K562 (cell line): ENCODE results near the gene PCNX2. TPM values are rescaled to one million over a fixed set of nuclear protein-coding genes. Genes with fewer than 3 reads are reported as not detected.

Experiments used
- ATAC-seq: fragments of 200-7000 bp; cut with Tn5 transposase; 3 replicates; pipeline ENCODE4 v1.9.1; 2020; ENCODE audit warnings: moderate library complexity
- BruUV-seq: library from RNA; stranded (reverse); fragments of 400-500 nt; replicated peaks from 2 replicates; lab custom pipeline; 2021; lab: Mats Ljungman, UMichigan
- CTCF ChIA-PET: fragments of 300-600 bp; formaldehyde crosslinking; extraction: SDS; loops from one replicate; lab custom pipeline; 2021; ENCODE audit warnings: low intra/inter-chr PET ratio; lab: Yijun Ruan, JAX
- POLR2A ChIA-PET: fragments of 300-600, 350-650 bp; sonication (Branson Sonifier 250); formaldehyde crosslinking; extraction: SDS; loops from one replicate; lab custom pipeline; 2021; ENCODE audit warnings: antibody characterized with exemption, inconsistent platforms; lab: Yijun Ruan, JAX
- DNase-seq, 4 experiments: peaks; one replicate each; pipeline versions ENCODE4 v3.0.0 to v3.0.0-alpha.2; 2011 to 2018; ENCODE audit warnings: low spot score in 3 of 4, mixed read lengths in 3 of 4; ENCODE audit errors: extremely low read depth in 1 of 4
- FAIRE-seq: peaks from 2 replicates; lab custom pipeline; 2011; peaks lifted over from hg19 to GRCh38; lab: Jason Lieb, UNC
- H2AFZ ChIP-seq: 2 replicates; pipeline ENCODE4 v1.6.0; 2011; ENCODE audit warnings: low read depth, low read length, control low read depth, inconsistent platforms
- H3K27ac ChIP-seq: fragments of 200-600 bp; 3 replicates; pipeline ENCODE4 v1.8.0; 2011; ENCODE audit warnings: low read depth, mild to moderate bottlenecking, control low read depth, inconsistent platforms, low read length, moderate library complexity, mixed read lengths; ENCODE audit errors: extremely low read depth
- H3K27me3 ChIP-seq, 2 experiments: fragments of 300-600 bp in 1 of 2; 2 replicates in 1 of 2; 3 replicates in 1 of 2; pipeline versions ENCODE4 v1.6.0 to v1.8.0; 2011; ENCODE audit warnings: inconsistent platforms in 2 of 2, low read length in 2 of 2, mild to moderate bottlenecking in 1 of 2, mixed read lengths in 1 of 2, moderate library complexity in 1 of 2; ENCODE audit not compliant: control insufficient read depth in 2 of 2, insufficient read depth in 2 of 2
- H3K36me3 ChIP-seq: fragments of 300-600 bp; 3 replicates; pipeline ENCODE4 v1.8.0; 2011; ENCODE audit warnings: mild to moderate bottlenecking, low read length, inconsistent platforms; ENCODE audit not compliant: control insufficient read depth, insufficient read depth
- H3K4me1 ChIP-seq, 2 experiments: fragments of 200-600 bp in 1 of 2; replicated peaks in 1 of 2; 2 replicates in 1 of 2; 3 replicates in 1 of 2; pipeline versions ENCODE4 v1.5.1 to v1.8.0; 2011; ENCODE audit warnings: inconsistent platforms in 2 of 2, low read length in 2 of 2, mild to moderate bottlenecking in 1 of 2, mixed read lengths in 1 of 2, moderate library complexity in 1 of 2; ENCODE audit not compliant: control insufficient read depth in 2 of 2, insufficient read depth in 2 of 2
- H3K4me2 ChIP-seq: 2 replicates; pipeline ENCODE4 v1.6.1; 2011; ENCODE audit warnings: low read length, control low read depth, inconsistent platforms, mixed read lengths; ENCODE audit not compliant: insufficient read depth
- H3K4me3 ChIP-seq: fragments of 200-600 bp; sonication (generic), shearing (Covaris generic); 2 replicates; pipeline ENCODE4 v1.5.1; 2016; ENCODE audit warnings: control low read depth, inconsistent platforms
- H3K79me2 ChIP-seq: fragments of 200-600 bp; 3 replicates; pipeline ENCODE4 v1.8.0; 2011; ENCODE audit warnings: low read length, inconsistent platforms; ENCODE audit not compliant: control insufficient read depth, insufficient read depth
- H3K9ac ChIP-seq, 2 experiments: 2 replicates each; pipeline versions ENCODE4 v1.6.0 to v1.6.1; 2011; ENCODE audit warnings: low read depth in 2 of 2, low read length in 2 of 2, control low read depth in 1 of 2, inconsistent platforms in 1 of 2, mild to moderate bottlenecking in 1 of 2, mixed read lengths in 1 of 2; ENCODE audit not compliant: insufficient read depth in 1 of 2
- H3K9me1 ChIP-seq: one replicate; pipeline ENCODE4 v1.6.0; 2011; ENCODE audit warnings: inconsistent platforms, mild to moderate bottlenecking, low read length, moderate library complexity; ENCODE audit not compliant: control insufficient read depth, insufficient read depth
- H3K9me3 ChIP-seq: replicated peaks from 2 replicates; pipeline ENCODE4 v1.5.1; 2011; ENCODE audit warnings: low read depth, low read length, inconsistent platforms; ENCODE audit not compliant: control insufficient read depth, insufficient read depth
- H4K20me1 ChIP-seq: replicated peaks from 2 replicates; pipeline ENCODE4 v1.6.1; 2011; ENCODE audit warnings: low read length, inconsistent platforms, mixed read lengths; ENCODE audit not compliant: control insufficient read depth, insufficient read depth
- CBX3 ChIP-seq, 2 experiments: IDR thresholded peaks; 1 replicate in 1 of 2; 2 replicates in 1 of 2; pipeline ENCODE4 v1.6.1; 2012; ENCODE audit warnings: inconsistent platforms in 2 of 2, low read length in 2 of 2, borderline replicate concordance in 1 of 2, control low read depth in 1 of 2
- CBX5 ChIP-seq: IDR thresholded peaks from 2 replicates; pipeline ENCODE4 v1.6.1; 2014; ENCODE audit warnings: low read depth, borderline replicate concordance
- THRA ChIP-seq: fragments of 450-650 bp; IDR thresholded peaks from 2 replicates; pipeline ENCODE4 v1.6.1; 2017; ENCODE audit warnings: mild to moderate bottlenecking, moderate library complexity
- ZFP36 ChIP-seq: fragments of 150-350 bp; IDR thresholded peaks from 2 replicates; pipeline ENCODE4 v1.6.1; 2018; ENCODE audit warnings: low read length, low read depth; ENCODE audit not compliant: partially characterized antibody
- ZHX1 ChIP-seq: fragments of 150-350 bp; conservative IDR thresholded peaks from 2 replicates; pipeline ENCODE4 v1.6.1; 2014; ENCODE audit warnings: low read length
- ZNF133 ChIP-seq: fragments of 250-450 bp; sonication (Bioruptor Pico); IDR thresholded peaks from 2 replicates; pipeline ENCODE4 v1.4.0; 2020; ENCODE audit warnings: mild to moderate bottlenecking
- ZNF707 ChIP-seq: fragments of 250-450 bp; sonication (Bioruptor Pico); conservative IDR thresholded peaks from 2 replicates; pipeline ENCODE4 v1.8.0; 2022; ENCODE audit warnings: inconsistent platforms, mild to moderate bottlenecking, moderate library complexity
- WGBS: fragments of 100-300 bp; shearing (Covaris generic); methylation state at CpG from one replicate; pipeline ENCODE4 v1.1.6; 2016; ENCODE audit warnings: low coverage, mixed read lengths; ENCODE audit not compliant: insufficient coverage; ENCODE audit errors: missing lambda C conversion rate; 5-methylcytosine and 5-hydroxymethylcytosine counted together
- in situ Hi-C: fragments of 300-500 bp; cut with MboI; formaldehyde crosslinking; loops from 4 replicates; pipeline ENCODE4 v1.15.0; 2018; ENCODE audit warnings: inconsistent platforms, mixed read lengths
- intact Hi-C: fragments of 100-400 bp; cut with micrococcal nuclease; formaldehyde crosslinking; loops from 2 replicates; pipeline ENCODE4 v1.14.2; 2022
- polyA plus RNA-seq, 8 experiments: library from polyadenylated mRNA; depleted of rRNA in 4 of 8; stranded (reverse) in 5 of 8; unstranded in 3 of 8; fragments of >200 nt; fragmentation: Nextera tagmentation in 2 of 8; fragmentation: Illumina TruSeq in 1 of 8; extraction: Ambion mirVana in 2 of 8; extraction: Trizol in 1 of 8; gene quantifications; 2 replicates each; pipeline versions ENCODE4 v1.2.1 to v1.2.3, GENCODE V29; 2011 to 2014; ENCODE audit warnings: inconsistent platforms in 1 of 8, missing spikeins in 1 of 8
- total RNA-seq, 7 experiments: library from RNA; depleted of rRNA in 6 of 7; stranded (reverse); fragments of >200 nt in 6 of 7; fragmentation: Illumina TruSeq in 2 of 7; extraction: Trizol in 2 of 7; gene quantifications; 2 replicates each; pipeline versions ENCODE4 v1.2.1 to v1.2.3, GENCODE V29; 2011 to 2021; ENCODE audit warnings: low replicate concordance in 1 of 7
- TF ChIP-seq, protein P1 (sequence below): fragments of 150-350 bp; IDR thresholded peaks from 2 replicates; pipeline ENCODE4 v1.6.1; 2014; ENCODE audit warnings: low read depth, mild to moderate bottlenecking, low read length, borderline replicate concordance

Gene PCNX2
- total and polyA plus RNA-seq, 9 of the 15 experiments (the other 6 are each of a cell fraction or from before 2014, with no cell fraction given): 0.07 to 0.33 TPM; not detected in 7

GRCh38 chr1:232993555-232993954 is 302.0 kb downstream of the PCNX2 start:
- H3K36me3 ChIP-seq: no peaks in the 10 kb centered on the region

More at GRCh38 chr1:232993555-232993954, 302.0 kb downstream of the PCNX2 start:
- ATAC-seq: no peak
- DNase-seq: no peak
- TF ChIP-seq ZHX1 (no peak), CBX5 (peak; percentile 65; the same call in 1 of the 2 replicates), ZNF707 (CRISPR knock-in tag) (no peak), ZNF133 (CRISPR knock-in tag) (no peak), THRA (no peak), CBX3 (IDR thresholded peaks at IDR 0.05; ENCODE audit: borderline replicate concordance in 1 of 2, low read length in 2 of 2) (0 out of 3 replicates have a peak, but pooled peaks of 1 of the 2 experiments have one; percentile 28), ZFP36 (peak; percentile 82)
- TF ChIP-seq, protein P1, sequence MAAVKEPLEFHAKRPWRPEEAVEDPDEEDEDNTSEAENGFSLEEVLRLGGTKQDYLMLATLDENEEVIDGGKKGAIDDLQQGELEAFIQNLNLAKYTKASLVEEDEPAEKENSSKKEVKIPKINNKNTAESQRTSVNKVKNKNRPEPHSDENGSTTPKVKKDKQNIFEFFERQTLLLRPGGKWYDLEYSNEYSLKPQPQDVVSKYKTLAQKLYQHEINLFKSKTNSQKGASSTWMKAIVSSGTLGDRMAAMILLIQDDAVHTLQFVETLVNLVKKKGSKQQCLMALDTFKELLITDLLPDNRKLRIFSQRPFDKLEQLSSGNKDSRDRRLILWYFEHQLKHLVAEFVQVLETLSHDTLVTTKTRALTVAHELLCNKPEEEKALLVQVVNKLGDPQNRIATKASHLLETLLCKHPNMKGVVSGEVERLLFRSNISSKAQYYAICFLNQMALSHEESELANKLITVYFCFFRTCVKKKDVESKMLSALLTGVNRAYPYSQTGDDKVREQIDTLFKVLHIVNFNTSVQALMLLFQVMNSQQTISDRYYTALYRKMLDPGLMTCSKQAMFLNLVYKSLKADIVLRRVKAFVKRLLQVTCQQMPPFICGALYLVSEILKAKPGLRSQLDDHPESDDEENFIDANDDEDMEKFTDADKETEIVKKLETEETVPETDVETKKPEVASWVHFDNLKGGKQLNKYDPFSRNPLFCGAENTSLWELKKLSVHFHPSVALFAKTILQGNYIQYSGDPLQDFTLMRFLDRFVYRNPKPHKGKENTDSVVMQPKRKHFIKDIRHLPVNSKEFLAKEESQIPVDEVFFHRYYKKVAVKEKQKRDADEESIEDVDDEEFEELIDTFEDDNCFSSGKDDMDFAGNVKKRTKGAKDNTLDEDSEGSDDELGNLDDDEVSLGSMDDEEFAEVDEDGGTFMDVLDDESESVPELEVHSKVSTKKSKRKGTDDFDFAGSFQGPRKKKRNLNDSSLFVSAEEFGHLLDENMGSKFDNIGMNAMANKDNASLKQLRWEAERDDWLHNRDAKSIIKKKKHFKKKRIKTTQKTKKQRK: peak; percentile 62; the same call in 1 of the 2 replicates
- no peak for FAIRE-seq
- Histone ChIP-seq H3K79me2 (no peaks in the 10 kb centered on the region), H3K9me1 (no peaks in the 10 kb centered on the region), H3K9me3 (no peaks in the 10 kb centered on the region), H3K27me3 (peaks cover 3 to 43% of the 10 kb centered on the region in 2 experiments; a peak in 4 of 5 replicates), H4K20me1 (no peaks in the 10 kb centered on the region), H3K27ac (no peak overlapping the region), H2AFZ (no peak overlapping the region), H3K4me1 (no peaks in the 10 kb centered on the region; a peak in 1 of 5 replicates), H3K4me2 (no peak overlapping the region), H3K4me3 (no peak overlapping the region), H3K9ac (no peak overlapping the region)
- no TSS peak for BruUV-seq
- POLR2A ChIA-PET: no interaction called here
- intact Hi-C loops: no loop called here
- CTCF ChIA-PET: no interaction called here
- 0% methylated on average over 3 of the region's 3 CpGs for WGBS
- in situ Hi-C loops: no loop called here
